SK-N-SH treated with all-trans-retinoic acid at 6 μM for 48 hours (cell line): ENCODE results near the gene L1CAM.

ENCODE experiments used
- ATAC-seq: fragments of 200-7000 bp; cut with Tn5 transposase; 3 replicates; pipeline ENCODE4 v1.9.1; 2020; ENCODE audit warnings: mild to moderate bottlenecking, moderate library complexity
- ARNTL ChIP-seq: fragments of 450-650 bp; formaldehyde crosslinking; IDR thresholded peaks from 2 replicates; pipeline ENCODE4 v1.5.0; 2020; ENCODE audit warnings: low read depth, mild to moderate bottlenecking, moderate library complexity, borderline replicate concordance
- BACH2 ChIP-seq: fragments of 250-450 bp; sonication (Bioruptor Pico); IDR thresholded peaks from 2 replicates; pipeline ENCODE4 v1.9.0; 2021; ENCODE audit warnings: mild to moderate bottlenecking, borderline replicate concordance
- CREB5 ChIP-seq: fragments of 250-450 bp; sonication (Bioruptor Pico); IDR thresholded peaks from 2 replicates; pipeline ENCODE4 v1.5.1; 2020; ENCODE audit warnings: low read depth, mild to moderate bottlenecking, moderate library complexity
- ESRRG ChIP-seq: fragments of 250-450 bp; sonication (Bioruptor Pico); IDR thresholded peaks from 2 replicates; pipeline ENCODE4 v1.6.1; 2021; ENCODE audit warnings: mild to moderate bottlenecking
- GLIS3 ChIP-seq: fragments of 250-450 bp; sonication (Bioruptor Pico); IDR thresholded peaks from 2 replicates; pipeline ENCODE4 v1.5.0; 2020; ENCODE audit warnings: mild to moderate bottlenecking, moderate library complexity
- ISL1 ChIP-seq: fragments of 250-450 bp; sonication (Bioruptor Pico); IDR thresholded peaks from 2 replicates; pipeline ENCODE4 v2.1.2; 2022; ENCODE audit warnings: mild to moderate bottlenecking, moderate library complexity
- OSR1 ChIP-seq: fragments of 250-450 bp; sonication (Bioruptor Pico); IDR thresholded peaks from 2 replicates; pipeline ENCODE4 v1.8.0; 2022; ENCODE audit warnings: moderate library complexity, mild to moderate bottlenecking, inconsistent platforms
- PATZ1 ChIP-seq: fragments of 250-450 bp; sonication (Bioruptor Pico); IDR thresholded peaks from 2 replicates; pipeline ENCODE4 v1.8.0; 2020; ENCODE audit warnings: mild to moderate bottlenecking, moderate library complexity, borderline replicate concordance
- POU6F1 ChIP-seq: fragments of 250-450 bp; sonication (Bioruptor Pico); IDR thresholded peaks from 2 replicates; pipeline ENCODE4 v1.8.0; 2021; ENCODE audit warnings: low read depth, mild to moderate bottlenecking, moderate library complexity, borderline replicate concordance
- PPARA ChIP-seq: fragments of 250-450 bp; sonication (Bioruptor Pico); IDR thresholded peaks from 2 replicates; pipeline ENCODE4 v1.5.0; 2020; ENCODE audit warnings: mild to moderate bottlenecking, borderline replicate concordance
- RARB ChIP-seq: fragments of 250-450 bp; sonication (Bioruptor Pico); IDR thresholded peaks from 2 replicates; pipeline ENCODE4 v1.8.0; 2021; ENCODE audit warnings: mild to moderate bottlenecking, moderate library complexity
- SNAI2 ChIP-seq: fragments of 250-450 bp; sonication (Bioruptor Pico); IDR thresholded peaks from 2 replicates; pipeline ENCODE4 v1.5.0; 2020; ENCODE audit warnings: mild to moderate bottlenecking, moderate library complexity
- TCF4 ChIP-seq: fragments of 250-450 bp; sonication (Bioruptor Pico); IDR thresholded peaks from 2 replicates; pipeline ENCODE4 v1.8.0; 2021; ENCODE audit warnings: mild to moderate bottlenecking, moderate library complexity, borderline replicate concordance
- TOX ChIP-seq: fragments of 250-450 bp; sonication (Bioruptor Pico); IDR thresholded peaks from 2 replicates; pipeline ENCODE4 v1.8.0; 2021; ENCODE audit warnings: mild to moderate bottlenecking, moderate library complexity, borderline replicate concordance
- TSHZ2 ChIP-seq: fragments of 250-450 bp; sonication (Bioruptor Pico); IDR thresholded peaks from 2 replicates; pipeline ENCODE4 v1.5.0; 2020; ENCODE audit warnings: mild to moderate bottlenecking, moderate library complexity
- ZC3H10 ChIP-seq: fragments of 250-450 bp; sonication (Bioruptor Pico); IDR thresholded peaks from 2 replicates; pipeline ENCODE4 v1.5.1; 2021; ENCODE audit warnings: mild to moderate bottlenecking, moderate library complexity
- ZFP3 ChIP-seq: fragments of 250-450 bp; sonication (Bioruptor Pico); IDR thresholded peaks from 2 replicates; pipeline ENCODE4 v1.5.0; 2020; ENCODE audit warnings: mild to moderate bottlenecking, moderate library complexity
- ZFP30 ChIP-seq: fragments of 450-650 bp; formaldehyde crosslinking; IDR thresholded peaks from 2 replicates; pipeline ENCODE4 v1.5.0; 2022; ENCODE audit warnings: mild to moderate bottlenecking, moderate library complexity
- ZNF565 ChIP-seq: fragments of 450-650 bp; formaldehyde crosslinking; conservative IDR thresholded peaks from 2 replicates; pipeline ENCODE4 v1.5.0; 2020; ENCODE audit warnings: low read depth, mild to moderate bottlenecking, moderate library complexity
- ZNF70 ChIP-seq: fragments of 450-650 bp; formaldehyde crosslinking; IDR thresholded peaks from 2 replicates; pipeline ENCODE4 v1.5.0; 2020; ENCODE audit warnings: mild to moderate bottlenecking, moderate library complexity
- ZNF8 ChIP-seq: fragments of 450-650 bp; formaldehyde crosslinking; IDR thresholded peaks from 2 replicates; pipeline ENCODE4 v1.5.0; 2020; ENCODE audit warnings: mild to moderate bottlenecking, moderate library complexity

Gene L1CAM

GRCh38 chrX:153867671-153868070 is 18.3 kb downstream of the L1CAM start:
- TF ChIP-seq ARNTL (CRISPR knock-in tag) (no peak), ZNF70 (CRISPR knock-in tag) (no peak), ZFP3 (CRISPR knock-in tag) (no peak), RARB (CRISPR knock-in tag) (no peak), ZC3H10 (CRISPR knock-in tag) (no peak), ESRRG (CRISPR knock-in tag) (no peak), ZNF565 (no peak), OSR1 (CRISPR knock-in tag) (no peak), ZNF8 (no peak), ZFP30 (no peak), TCF4 (CRISPR knock-in tag) (no peak), ISL1 (CRISPR knock-in tag) (no peak), SNAI2 (CRISPR knock-in tag) (no peak)
- TF ChIP-seq, all 23 proteins: peak for 0
- no peak for ATAC-seq

GRCh38 chrX:153867139-153867538 is 18.8 kb downstream of the L1CAM start:
- TF ChIP-seq OSR1 (CRISPR knock-in tag) (no peak), PPARA (CRISPR knock-in tag) (no peak)
- no peak for ATAC-seq

- ATAC-seq = no peak
- TF ChIP-seq ISL1 (CRISPR knock-in tag) (no peak), TCF4 (CRISPR knock-in tag) (no peak), TOX (no peak), ZNF565 (no peak), GLIS3 (CRISPR knock-in tag) (no peak), POU6F1 (CRISPR knock-in tag) (no peak), PATZ1 (CRISPR knock-in tag) (no peak), BACH2 (CRISPR knock-in tag) (no peak), OSR1 (CRISPR knock-in tag) (no peak), SNAI2 (CRISPR knock-in tag) (no peak), TSHZ2 (CRISPR knock-in tag) (no peak), CREB5 (CRISPR knock-in tag) (no peak), RARB (CRISPR knock-in tag) (no peak)
Observed at GRCh38 chrX:153866302-153867019, 19.5 kb downstream of the L1CAM start.

GRCh38 chrX:153865685-153866084 is 20.3 kb downstream of the L1CAM start:
- no peak for ATAC-seq
- no peak for TF ChIP-seq ZNF70 (CRISPR knock-in tag)
- TF ChIP-seq ZNF565 = no peak
- no peak for TF ChIP-seq GLIS3 (CRISPR knock-in tag)
- TF ChIP-seq TOX = no peak
- no peak for TF ChIP-seq TSHZ2 (CRISPR knock-in tag)
- TF ChIP-seq PATZ1 (CRISPR knock-in tag) = no peak
- no peak for TF ChIP-seq ZFP30
- TF ChIP-seq ARNTL (CRISPR knock-in tag) = no peak
- no peak for TF ChIP-seq OSR1 (CRISPR knock-in tag)
- TF ChIP-seq ZFP3 (CRISPR knock-in tag) = no peak
- no peak for TF ChIP-seq SNAI2 (CRISPR knock-in tag)
